NOMO-1 treated with DMSO at 0.1 percent for 48 hours (cell line): ENCODE data around the gene SPATA31C2.
"Not testable (repeated sequence)": the region's sequence is repeated elsewhere in the genome, so short reads cannot be mapped to it uniquely, and the experiment has no call there.

Source experiments
- DNase-seq: peaks from one replicate; lab custom pipeline; 2025; ENCODE audit not compliant: unreplicated experiment; lab: John Stamatoyannopoulos, UW

Gene SPATA31C2

GRCh38 chr9:88127700-88128300 is 10.5 kb downstream of the SPATA31C2 start:
- not testable (repeated sequence) for DNase-seq

DNA sequence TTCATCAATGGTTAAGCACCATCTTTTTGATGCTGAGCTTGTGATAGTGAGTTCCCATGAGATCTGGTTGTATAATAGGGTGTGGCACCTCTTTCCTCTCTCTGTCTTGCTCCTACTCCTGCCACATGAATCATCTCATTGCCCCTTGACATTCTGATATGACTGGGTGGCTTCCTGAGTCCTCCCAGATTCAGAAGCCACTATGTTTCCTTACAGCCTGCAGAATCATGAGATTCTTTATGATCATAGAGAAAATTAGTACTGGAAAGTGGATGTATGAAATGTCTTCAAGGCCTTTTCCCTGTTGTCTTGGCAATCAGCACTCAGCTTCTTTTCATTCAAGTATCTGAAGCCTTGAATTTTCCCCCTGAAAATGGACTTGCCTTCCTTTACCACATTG is 14.9 kb downstream of the SPATA31C2 start:
- DNase-seq: not testable (repeated sequence)

DNA sequence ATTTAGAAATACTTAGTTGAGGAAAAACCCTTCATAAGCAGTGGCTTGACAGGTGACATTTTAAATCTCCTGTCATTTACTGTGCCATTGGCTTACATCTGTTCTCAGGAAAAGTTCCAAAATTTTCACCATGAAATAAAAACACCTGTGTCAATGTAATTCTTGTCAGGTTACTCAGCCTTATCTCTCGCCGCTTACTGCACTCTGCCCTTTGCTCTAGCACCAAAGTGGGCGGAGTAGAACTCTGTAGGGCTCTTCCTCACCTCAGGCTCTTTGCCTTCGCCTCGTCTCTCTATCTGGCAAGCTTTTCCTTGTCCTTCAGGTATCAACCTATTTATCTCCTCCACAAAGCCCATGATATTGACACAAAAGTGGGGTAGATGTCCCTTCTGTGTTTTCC is 20.2 kb downstream of the SPATA31C2 start:
- DNase-seq: not testable (repeated sequence)

- DNase-seq: not testable (repeated sequence)
Observed at GRCh38 chr9:88114968-88115612, 23.2 kb downstream of the SPATA31C2 start.

DNA sequence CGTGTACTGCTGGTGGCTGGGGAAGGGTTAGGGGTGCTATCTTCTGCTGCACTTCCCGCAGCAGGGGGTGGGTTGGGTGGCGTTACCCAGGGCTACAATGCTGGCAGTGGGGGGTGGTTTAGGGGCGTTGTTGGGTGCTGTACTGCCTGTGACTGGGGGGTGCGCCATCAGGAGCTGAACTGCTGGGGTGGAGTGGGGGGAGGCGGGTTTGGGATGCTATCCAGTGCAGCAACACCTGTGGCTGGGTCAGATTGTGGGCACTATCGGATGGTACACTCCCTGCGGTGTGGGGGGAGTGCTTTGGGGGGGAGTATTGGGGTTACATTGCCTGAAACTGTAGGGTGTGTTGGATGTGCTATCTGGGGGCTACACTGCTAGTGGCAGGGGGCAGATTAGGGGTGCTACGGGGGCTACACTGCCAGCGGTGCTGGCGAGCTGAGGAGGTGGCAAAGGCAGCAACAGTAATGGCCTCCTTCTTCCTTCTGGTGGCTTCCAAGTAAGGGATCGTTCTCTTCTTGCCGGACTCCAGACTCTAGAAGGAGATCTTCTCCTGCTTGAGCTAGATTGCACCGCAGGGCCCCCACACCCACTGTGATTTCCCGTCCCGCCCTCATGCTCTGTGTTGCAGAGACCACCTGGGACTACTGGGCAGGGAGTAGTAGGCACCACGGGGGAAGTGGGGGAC is 23.9 kb downstream of the SPATA31C2 start:
- not testable (repeated sequence) for DNase-seq

GRCh38 chr9:88113156-88114130 is 24.8 kb downstream of the SPATA31C2 start:
- DNase-seq: not testable (repeated sequence)

GRCh38 chr9:88110026-88110425 is 28.2 kb downstream of the SPATA31C2 start:
- DNase-seq: no peak

DNA sequence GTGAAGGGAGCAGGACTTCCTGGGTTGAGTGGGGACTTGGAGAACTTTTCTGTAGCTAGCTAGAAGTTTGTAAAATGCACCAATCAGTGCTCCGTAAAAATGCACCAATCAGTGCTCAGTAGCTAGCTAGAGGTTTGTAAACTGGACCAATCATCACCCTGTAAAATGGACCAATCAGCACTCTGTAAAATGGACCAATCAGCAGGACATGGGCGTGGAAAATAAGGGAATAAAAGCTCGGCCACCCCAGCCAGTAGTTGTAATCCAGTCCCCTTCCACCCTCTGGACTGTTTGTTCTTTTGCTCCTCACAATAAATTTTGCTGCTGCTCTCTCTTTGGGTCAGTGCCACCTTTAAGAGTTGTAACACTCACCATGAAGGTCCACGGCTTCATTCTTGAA is 29.5 kb downstream of the SPATA31C2 start:
- no peak for DNase-seq

DNA sequence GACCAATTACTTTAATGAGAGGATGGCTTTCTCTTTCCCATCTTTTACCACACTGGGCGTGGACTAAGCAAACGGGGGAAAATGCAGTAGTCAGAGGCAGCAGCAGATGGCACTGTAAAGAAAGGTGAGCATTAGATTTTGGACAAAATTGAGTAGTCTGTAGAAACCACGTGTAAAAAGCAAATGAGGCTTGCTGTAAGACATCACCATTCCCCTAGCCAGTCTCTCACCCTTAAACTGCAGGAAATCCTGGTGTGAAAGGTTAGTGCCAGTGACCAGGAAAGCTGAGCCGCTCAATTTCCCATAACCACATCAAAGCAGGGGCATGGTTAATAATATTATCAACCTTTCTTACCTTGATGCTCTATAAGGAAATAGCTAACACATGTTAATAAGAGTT is 31.8 kb downstream of the SPATA31C2 start:
- DNase-seq: peak; percentile 23

- peak; percentile 59 for DNase-seq
Observed at GRCh38 chr9:88092797-88093331, 45.4 kb downstream of the SPATA31C2 start.

- DNase-seq: no peak
Observed at GRCh38 chr9:88090151-88090581, 48.1 kb downstream of the SPATA31C2 start.

- DNase-seq: no peak
Observed at GRCh38 chr9:88087906-88088305, 50.4 kb downstream of the SPATA31C2 start.

DNA sequence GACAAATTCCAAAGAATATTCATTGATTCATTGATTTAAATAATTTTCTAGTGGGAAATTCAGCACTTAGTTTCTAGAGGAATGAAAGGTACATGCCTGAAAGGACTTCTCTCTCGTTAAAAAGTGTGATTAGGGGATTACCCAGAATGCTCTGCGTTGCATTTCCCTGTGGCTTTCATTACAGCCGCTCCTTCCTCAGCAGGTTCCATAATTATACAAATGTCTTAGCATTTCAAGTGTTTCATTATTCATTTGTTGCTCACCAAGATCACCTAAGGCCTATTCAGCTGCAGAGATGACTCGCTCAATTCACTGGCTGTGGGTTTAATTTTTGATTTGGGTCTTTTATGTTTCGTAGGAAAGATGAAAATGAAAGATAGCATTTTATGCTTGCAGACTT is 52.8 kb downstream of the SPATA31C2 start:
- DNase-seq: no peak

DNA sequence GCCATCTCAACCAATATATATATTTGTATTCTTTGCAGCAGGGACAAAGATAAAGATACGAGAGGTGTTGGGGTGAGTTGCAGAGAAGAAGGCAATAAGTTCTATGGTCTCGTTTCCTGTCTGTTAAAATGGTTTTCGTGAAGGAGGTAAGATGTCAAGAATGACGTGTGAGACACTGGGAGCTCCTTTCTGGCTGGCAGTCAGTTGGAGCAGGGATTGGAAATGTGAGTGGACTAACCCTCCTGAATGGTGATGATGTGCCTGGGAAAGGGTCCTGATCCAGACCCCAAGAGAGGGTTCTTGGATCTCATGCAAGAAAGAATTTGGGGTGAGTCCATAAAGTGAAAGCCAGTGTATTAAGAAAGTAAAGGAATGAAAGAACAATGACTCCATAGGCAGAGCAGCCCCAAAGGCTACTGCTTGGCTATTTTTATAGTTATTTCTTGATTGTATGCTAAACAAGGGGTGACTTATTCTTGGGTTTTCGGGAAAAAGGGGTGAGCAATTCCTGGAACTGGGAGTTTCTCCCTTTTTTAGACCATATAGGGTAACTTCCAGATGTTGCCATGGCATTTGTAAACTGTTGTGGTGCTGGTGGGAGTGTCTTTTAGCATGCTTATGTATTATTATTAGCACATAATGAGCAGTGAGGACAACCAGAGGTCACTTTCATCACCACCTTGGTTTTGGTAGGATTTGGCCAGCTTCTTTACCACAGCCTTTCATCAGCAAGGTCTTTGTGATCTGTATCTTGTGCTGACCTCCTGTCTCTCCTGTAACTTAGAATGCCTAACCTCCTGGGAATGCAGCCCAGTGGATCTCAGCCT is 53.7 kb downstream of the SPATA31C2 start:
- no peak for DNase-seq
